RWPE2 (cell line): ENCODE results near the gene IER5L.

ENCODE experiments used
- ATAC-seq: fragments of 200-7000 bp; cut with Tn5 transposase; 3 replicates; pipeline ENCODE4 v1.9.1; 2021; ENCODE audit warnings: low read depth
- DNase-seq: peaks from one replicate; pipeline ENCODE4 v3.0.0-alpha.2; 2020; ENCODE audit warnings: low spot score
- H3K27ac ChIP-seq: fragments of 450-650 bp; 2 replicates; pipeline ENCODE4 v1.5.1; 2017; ENCODE audit warnings: mild to moderate bottlenecking; ENCODE audit not compliant: poor library complexity, severe bottlenecking
- H3K27me3 ChIP-seq: fragments of 250-450 bp; sonication (Bioruptor Pico); 2 replicates; pipeline ENCODE4 v1.5.1; 2021; ENCODE audit warnings: mild to moderate bottlenecking, moderate library complexity; ENCODE audit not compliant: insufficient read depth, poor library complexity, severe bottlenecking
- H3K36me3 ChIP-seq: fragments of 250-450 bp; sonication (Bioruptor Pico); 2 replicates; pipeline ENCODE4 v1.5.1; 2020; ENCODE audit warnings: low read depth, mild to moderate bottlenecking, moderate library complexity
- H3K4me1 ChIP-seq: fragments of 250-450 bp; sonication (Bioruptor Pico); 2 replicates; pipeline ENCODE4 v1.5.1; 2021; ENCODE audit warnings: mild to moderate bottlenecking, moderate library complexity; ENCODE audit not compliant: insufficient read depth, poor library complexity, severe bottlenecking
- H3K4me3 ChIP-seq: fragments of 250-450 bp; sonication (Bioruptor Pico); 2 replicates; pipeline ENCODE4 v1.5.1; 2021; ENCODE audit warnings: mild to moderate bottlenecking, moderate library complexity; ENCODE audit not compliant: severe bottlenecking
- H3K9me3 ChIP-seq: fragments of 250-450 bp; sonication (Bioruptor Pico); 2 replicates; pipeline ENCODE4 v1.5.1; 2021; ENCODE audit warnings: mild to moderate bottlenecking, moderate library complexity; ENCODE audit not compliant: severe bottlenecking
- CTCF ChIP-seq: fragments of 450-650 bp; IDR thresholded peaks from one replicate; pipeline ENCODE4 v1.5.1; 2017; ENCODE audit warnings: mild to moderate bottlenecking, moderate library complexity; ENCODE audit not compliant: poor library complexity, severe bottlenecking

The IER5L gene

GRCh38 chr9:129156163-129156562, 21.9 kb downstream of the IER5L start:
- Histone ChIP-seq H3K36me3 (no peaks in the 10 kb centered on the region; the same call in 1 of the 2 replicates), H3K4me1 (no peaks in the 10 kb centered on the region), H3K4me3 (no peak overlapping the region), H3K9me3 (no peaks in the 10 kb centered on the region), H3K27me3 (no peaks in the 10 kb centered on the region), H3K27ac (no peak overlapping the region)
- ATAC-seq (no peak), DNase-seq (no peak)
- no peak for TF ChIP-seq CTCF

GRCh38 chr9:129154866-129155477, 23.1 kb downstream of the IER5L start:
- DNase-seq (no peak), ATAC-seq (no peak)
- Histone ChIP-seq H3K27ac (no peak overlapping the region), H3K9me3 (no peaks in the 10 kb centered on the region), H3K36me3 (no peaks in the 10 kb centered on the region; the same call in 1 of the 2 replicates), H3K4me1 (no peaks in the 10 kb centered on the region), H3K4me3 (no peak overlapping the region), H3K27me3 (no peaks in the 10 kb centered on the region)
- no peak for TF ChIP-seq CTCF

GRCh38 chr9:129151469-129151868, 26.6 kb downstream of the IER5L start:
- DNase-seq (no peak), ATAC-seq (no peak)
- Histone ChIP-seq H3K9me3 (no peaks in the 10 kb centered on the region), H3K4me3 (no peak overlapping the region), H3K36me3 (peaks cover 12% of the 10 kb centered on the region; the same call in 1 of the 2 replicates), H3K4me1 (no peaks in the 10 kb centered on the region), H3K27me3 (no peaks in the 10 kb centered on the region), H3K27ac (no peak overlapping the region)
- no peak for TF ChIP-seq CTCF

DNA sequence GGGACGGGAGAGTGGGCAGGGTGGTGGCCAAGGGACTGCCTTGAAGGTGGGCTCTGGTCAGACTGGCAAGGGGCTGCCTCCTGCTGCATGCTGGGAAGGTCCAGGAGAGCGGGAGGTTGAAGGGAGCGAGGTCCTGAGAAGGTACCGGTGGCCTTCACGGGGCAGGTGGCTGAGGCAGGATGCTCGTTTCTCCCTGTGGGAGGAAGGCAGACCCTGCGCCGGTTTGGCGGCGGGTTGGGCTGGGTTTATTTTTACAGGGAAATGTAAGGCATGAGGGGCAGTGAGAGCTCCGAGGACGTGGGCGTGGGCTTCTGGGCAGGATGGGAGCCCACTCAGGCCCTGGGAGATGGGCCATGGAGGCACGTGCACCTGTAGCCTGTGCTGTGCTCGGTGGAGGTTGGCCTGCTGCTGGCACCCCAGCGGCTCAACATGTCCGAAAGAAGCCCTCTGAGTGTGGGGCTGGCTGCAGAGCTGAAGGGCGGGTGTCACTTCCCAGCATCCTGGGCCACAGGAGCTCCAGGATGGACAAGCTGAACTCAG, 27.3 kb downstream of the IER5L start:
- Histone ChIP-seq H3K9me3 (no peaks in the 10 kb centered on the region), H3K4me3 (no peak overlapping the region), H3K27ac (no peak overlapping the region), H3K27me3 (no peaks in the 10 kb centered on the region), H3K36me3 (peaks cover 12% of the 10 kb centered on the region; the same call in 1 of the 2 replicates), H3K4me1 (no peaks in the 10 kb centered on the region)
- no peak for TF ChIP-seq CTCF
- no peak for ATAC-seq
- no peak for DNase-seq

GRCh38 chr9:129150122-129150521, 27.9 kb downstream of the IER5L start:
- no peak for DNase-seq

More at GRCh38 chr9:129150122-129150521, 27.9 kb downstream of the IER5L start:
- Histone ChIP-seq H3K4me1 (no peaks in the 10 kb centered on the region), H3K27me3 (no peaks in the 10 kb centered on the region), H3K9me3 (no peaks in the 10 kb centered on the region), H3K36me3 (peaks cover 12% of the 10 kb centered on the region; the same call in 1 of the 2 replicates), H3K4me3 (no peak overlapping the region), H3K27ac (no peak overlapping the region)
- no peak for ATAC-seq
- TF ChIP-seq CTCF: no peak
